ENCODE data around the gene GALNTL6.
"Not testable (repeated sequence)": the region's sequence is repeated elsewhere in the genome, so short reads cannot be mapped to it uniquely, and the experiment has no call there.

The GALNTL6 gene

GRCh38 chr4:172998527-172999469 is 1185.6 kb downstream of the GALNTL6 start:
- no peak for DNase-seq

- no peak for DNase-seq
Observed at GRCh38 chr4:173001571-173001970, 1188.4 kb downstream of the GALNTL6 start.

GRCh38 chr4:173002830-173003561 is 1189.8 kb downstream of the GALNTL6 start:
- DNase-seq: no peak

GRCh38 chr4:173005912-173006633 is 1192.9 kb downstream of the GALNTL6 start:
- DNase-seq: no peak

GRCh38 chr4:173008436-173008835 is 1195.2 kb downstream of the GALNTL6 start:
- DNase-seq: no peak

GRCh38 chr4:173009129-173009823 is 1196.1 kb downstream of the GALNTL6 start:
- no peak for DNase-seq

GRCh38 chr4:173012608-173013007 is 1199.4 kb downstream of the GALNTL6 start:
- no peak for DNase-seq

GRCh38 chr4:173013232-173013930 is 1200.2 kb downstream of the GALNTL6 start:
- peak; percentile 41 for DNase-seq

- no peak for DNase-seq
Observed at GRCh38 chr4:173014113-173014558, 1200.9 kb downstream of the GALNTL6 start.

- DNase-seq: no peak
Observed at GRCh38 chr4:173014836-173015235, 1201.6 kb downstream of the GALNTL6 start.

GRCh38 chr4:173017802-173018201 is 1204.6 kb downstream of the GALNTL6 start:
- DNase-seq: no peak

GRCh38 chr4:173018446-173018845 is 1205.2 kb downstream of the GALNTL6 start:
- no peak for DNase-seq

- no peak for DNase-seq
Observed at GRCh38 chr4:173019664-173020063, 1206.5 kb downstream of the GALNTL6 start.

- DNase-seq: not testable (repeated sequence)
Observed at GRCh38 chr4:173021746-173022573, 1208.8 kb downstream of the GALNTL6 start.

- no peak for DNase-seq
Observed at GRCh38 chr4:173024203-173024602, 1211.0 kb downstream of the GALNTL6 start.

GRCh38 chr4:173025131-173025530 is 1211.9 kb downstream of the GALNTL6 start:
- DNase-seq: no peak

- DNase-seq: no peak
Observed at GRCh38 chr4:173037242-173037641, 1224.0 kb downstream of the GALNTL6 start.

GRCh38 chr4:173038192-173038896 is 1225.1 kb downstream of the GALNTL6 start:
- DNase-seq: no peak

- no peak for DNase-seq
Observed at GRCh38 chr4:173039617-173040577, 1226.7 kb downstream of the GALNTL6 start.

All from T-helper 9 cell (primary cell).